Measurements from ENCODE around the gene DHX57.

DHX57 gene

GRCh38 chr2:38791744-38792143 lies 84.0 kb downstream of the DHX57 start:
- no peak overlapping the region for H3K4me3 ChIP-seq (ENCODE audit: low read depth, low read length)
- TF ChIP-seq, protein P1, sequence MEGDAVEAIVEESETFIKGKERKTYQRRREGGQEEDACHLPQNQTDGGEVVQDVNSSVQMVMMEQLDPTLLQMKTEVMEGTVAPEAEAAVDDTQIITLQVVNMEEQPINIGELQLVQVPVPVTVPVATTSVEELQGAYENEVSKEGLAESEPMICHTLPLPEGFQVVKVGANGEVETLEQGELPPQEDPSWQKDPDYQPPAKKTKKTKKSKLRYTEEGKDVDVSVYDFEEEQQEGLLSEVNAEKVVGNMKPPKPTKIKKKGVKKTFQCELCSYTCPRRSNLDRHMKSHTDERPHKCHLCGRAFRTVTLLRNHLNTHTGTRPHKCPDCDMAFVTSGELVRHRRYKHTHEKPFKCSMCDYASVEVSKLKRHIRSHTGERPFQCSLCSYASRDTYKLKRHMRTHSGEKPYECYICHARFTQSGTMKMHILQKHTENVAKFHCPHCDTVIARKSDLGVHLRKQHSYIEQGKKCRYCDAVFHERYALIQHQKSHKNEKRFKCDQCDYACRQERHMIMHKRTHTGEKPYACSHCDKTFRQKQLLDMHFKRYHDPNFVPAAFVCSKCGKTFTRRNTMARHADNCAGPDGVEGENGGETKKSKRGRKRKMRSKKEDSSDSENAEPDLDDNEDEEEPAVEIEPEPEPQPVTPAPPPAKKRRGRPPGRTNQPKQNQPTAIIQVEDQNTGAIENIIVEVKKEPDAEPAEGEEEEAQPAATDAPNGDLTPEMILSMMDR (IDR thresholded peaks at IDR 0.05; ENCODE audit: borderline replicate concordance, insufficient read depth, low read depth, low read length) = no peak

GRCh38 chr2:38789691-38790090 lies 86.0 kb downstream of the DHX57 start:
- no peak overlapping the region for H3K4me3 ChIP-seq (ENCODE audit: low read depth, low read length)
- TF ChIP-seq, protein P1 (IDR thresholded peaks at IDR 0.05; ENCODE audit: borderline replicate concordance, insufficient read depth, low read depth, low read length) = no peak

DNA sequence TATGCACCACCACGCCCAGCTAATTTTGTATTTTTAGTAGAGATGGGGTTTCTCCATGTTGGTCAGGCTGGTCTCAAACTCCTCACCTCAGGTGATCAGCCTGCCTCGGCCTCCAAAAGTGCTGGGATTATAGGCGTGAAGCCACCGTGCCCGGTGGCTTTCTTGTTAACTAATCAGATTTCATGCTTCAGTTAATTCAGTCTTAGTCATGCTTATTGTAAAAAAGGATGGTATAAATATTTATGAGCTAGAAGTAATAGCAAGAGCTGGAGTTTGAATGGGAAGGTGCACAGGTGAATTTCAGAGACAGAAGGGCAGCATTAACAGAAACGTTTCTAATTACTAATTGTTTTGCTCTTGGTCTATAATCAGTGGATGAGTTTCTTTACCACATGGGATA lies 87.4 kb downstream of the DHX57 start:
- TF ChIP-seq, protein P1 (IDR thresholded peaks at IDR 0.05; ENCODE audit: borderline replicate concordance, insufficient read depth, low read depth, low read length) = no peak
- no peak overlapping the region for H3K4me3 ChIP-seq (ENCODE audit: low read depth, low read length)

DNA sequence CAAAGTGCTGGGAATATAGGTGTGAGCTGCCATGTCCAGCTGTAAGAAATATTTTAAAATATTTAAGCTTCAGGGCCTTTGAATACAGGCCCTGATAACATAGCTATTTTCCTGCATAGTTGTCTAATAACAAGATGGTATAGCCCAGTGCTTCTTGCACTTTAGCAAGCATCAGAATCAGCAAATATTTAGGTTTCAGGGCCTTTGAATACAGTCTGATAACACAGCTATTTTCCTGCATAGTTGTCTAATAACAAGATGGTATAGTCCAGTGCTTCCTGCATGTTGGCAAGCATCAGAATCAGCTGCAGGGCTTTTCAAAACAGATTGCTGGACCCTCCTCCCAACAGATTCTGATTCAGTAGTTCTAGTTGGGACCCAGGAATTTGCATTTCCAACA lies 92.1 kb downstream of the DHX57 start:
- TF ChIP-seq, protein P1 (IDR thresholded peaks at IDR 0.05; ENCODE audit: borderline replicate concordance, insufficient read depth, low read depth, low read length) = no peak
- H3K4me3 ChIP-seq (ENCODE audit: low read depth, low read length) = no peak overlapping the region

GRCh38 chr2:38778687-38779082 lies 97.0 kb downstream of the DHX57 start:
- peak overlapping the region; percentile 58 for H3K4me3 ChIP-seq (ENCODE audit: low read depth, low read length)
- TF ChIP-seq, protein P1 (IDR thresholded peaks at IDR 0.05; ENCODE audit: borderline replicate concordance, insufficient read depth, low read depth, low read length) = no peak

DNA sequence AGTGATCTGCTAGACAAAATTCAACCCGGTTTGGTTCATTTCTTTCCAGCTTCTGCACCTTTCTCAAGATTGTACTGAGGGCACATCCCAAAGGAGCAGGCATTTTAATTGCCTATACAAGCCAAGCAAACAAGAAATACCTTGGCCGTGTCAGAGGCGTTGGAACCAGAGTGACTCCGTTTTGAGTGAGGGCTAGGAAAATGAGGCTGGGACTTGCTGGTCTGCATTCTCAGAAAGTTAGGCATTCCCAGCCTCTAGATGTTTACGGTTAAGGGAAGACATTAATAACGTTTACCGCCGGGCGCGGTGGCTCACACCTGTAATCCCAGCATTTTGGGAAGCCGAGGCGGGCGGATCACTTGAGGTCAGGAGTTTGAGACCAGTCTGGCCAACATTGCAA lies 99.2 kb downstream of the DHX57 start:
- no peak overlapping the region for H3K4me3 ChIP-seq (ENCODE audit: low read depth, low read length)
- TF ChIP-seq, protein P1 (IDR thresholded peaks at IDR 0.05; ENCODE audit: borderline replicate concordance, insufficient read depth, low read depth, low read length) = no peak

GRCh38 chr2:38775921-38776225 lies 99.9 kb downstream of the DHX57 start:
- H3K4me3 ChIP-seq (ENCODE audit: low read depth, low read length) = no peak overlapping the region
- TF ChIP-seq, protein P1 (IDR thresholded peaks at IDR 0.05; ENCODE audit: borderline replicate concordance, insufficient read depth, low read depth, low read length) = no peak
